Right lobe of liver (tissue), 6 donors: Measurements from ENCODE around the gene SPIRE1. TPM values are rescaled to one million over a fixed set of nuclear protein-coding genes. Genes with fewer than 3 reads are reported as not detected.
A peak's percentile ranks its signal among the peaks of the same experiment; 100 is the strongest.

Experiments
- ATAC-seq, 4 donors: fragments of 200-7000 bp; cut with Tn5 transposase; one replicate each; pipeline ENCODE4 v1.9.1; 2020; ENCODE audit warnings: mild to moderate bottlenecking in 4 of 4, moderate library complexity in 4 of 4
- DNase-seq, 3 donors: peaks; one replicate each; pipeline ENCODE4 v3.0.0-alpha.2; 2020
- H3K27ac ChIP-seq, 3 donors: fragments of 200-600 bp; one replicate each; pipeline ENCODE4 v1.8.0; 2022
- H3K27me3 ChIP-seq, 2 donors: fragments of 200-600 bp; one replicate each; pipeline ENCODE4 v1.8.0; 2022
- H3K36me3 ChIP-seq, 4 donors: fragments of 200-600 bp; sonication (generic) in 1 of 4; one replicate each; pipeline versions ENCODE4 v1.5.1 to v1.8.0; 2017 to 2022; ENCODE audit warnings: control low read depth in 1 of 4
- H3K4me1 ChIP-seq, 4 donors: fragments of 200-600 bp; sonication (generic) in 1 of 4; one replicate each; pipeline versions ENCODE4 v1.5.1 to v1.8.0; 2017 to 2022; ENCODE audit warnings: control low read depth in 1 of 4
- H3K4me3 ChIP-seq, 3 donors: fragments of 200-600 bp; one replicate each; pipeline ENCODE4 v1.8.0; 2022
- H3K9me3 ChIP-seq, 4 donors: fragments of 200-600 bp; sonication (generic) in 1 of 4; one replicate each; pipeline versions ENCODE4 v1.5.1 to v1.8.0; 2017 to 2022; ENCODE audit warnings: control low read depth in 1 of 4
- CTCF ChIP-seq, 4 donors: fragments of 200-600 bp in 3 of 4; fragments of 450-650 bp in 1 of 4; IDR thresholded peaks; one replicate each; pipeline versions ENCODE4 v1.5.1 to v1.8.0; 2016 to 2022; ENCODE audit warnings: antibody characterized with exemption in 4 of 4, mild to moderate bottlenecking in 2 of 4
- POLR2A ChIP-seq: fragments of 450-650 bp; IDR thresholded peaks from one replicate; pipeline ENCODE4 v1.6.1; 2017; ENCODE audit warnings: antibody characterized with exemption, mild to moderate bottlenecking
- WGBS: methylation state at CpG from one replicate; pipeline ENCODE4 v1.1.6; 2018; ENCODE audit warnings: low coverage, low lambda C conversion rate; ENCODE audit not compliant: insufficient coverage; ENCODE audit errors: missing lambda C conversion rate; 5-methylcytosine and 5-hydroxymethylcytosine counted together
- intact Hi-C, 2 donors: fragments of 100-400 bp; cut with DNase I; formaldehyde crosslinking; loops; one replicate each; pipeline versions ENCODE4 v1.11.2 to v1.14.1; 2022
- long read RNA-seq: library from polyadenylated mRNA; unstranded; transcript quantifications from one replicate; pipeline ENCODE4 v2.0.0, GENCODE V29; 2019
- total RNA-seq, 6 experiments: library from RNA; depleted of rRNA in 2 of 6; stranded (reverse); fragments of >200 nt in 2 of 6; fragmentation: NEBNext Ultra II Directional in 3 of 6; extraction: Animal tissue kit (Norgen Biotek cat#: 25700) in 3 of 6; gene quantifications; one replicate each; pipeline versions ENCODE4 v1.1.0 to v1.2.4, GENCODE V29; 2016 to 2023
- donor health status: DM: no; HTN: yes; CAD: no.
- donor health status: DM: no; HTN: no; CAD: no.
- donor health status: DM: no; HTN: no; CAD: no.
- donor health status: DM: no; HTN: yes; CAD: no.
- donor health status: DM: no; HTN: yes; CAD: no.

Gene SPIRE1
- total RNA-seq, result 10 to 100 TPM in 3 of 6 experiments, 1 to 10 TPM in 3; 2.2 to 19.1 (median 7.9) TPM
- long read RNA-seq, partial matches to known transcripts, result 0 of 1 reads
- long read RNA-seq, other reads (novel, unspliced or antisense), result 1 of 1 reads

DNA sequence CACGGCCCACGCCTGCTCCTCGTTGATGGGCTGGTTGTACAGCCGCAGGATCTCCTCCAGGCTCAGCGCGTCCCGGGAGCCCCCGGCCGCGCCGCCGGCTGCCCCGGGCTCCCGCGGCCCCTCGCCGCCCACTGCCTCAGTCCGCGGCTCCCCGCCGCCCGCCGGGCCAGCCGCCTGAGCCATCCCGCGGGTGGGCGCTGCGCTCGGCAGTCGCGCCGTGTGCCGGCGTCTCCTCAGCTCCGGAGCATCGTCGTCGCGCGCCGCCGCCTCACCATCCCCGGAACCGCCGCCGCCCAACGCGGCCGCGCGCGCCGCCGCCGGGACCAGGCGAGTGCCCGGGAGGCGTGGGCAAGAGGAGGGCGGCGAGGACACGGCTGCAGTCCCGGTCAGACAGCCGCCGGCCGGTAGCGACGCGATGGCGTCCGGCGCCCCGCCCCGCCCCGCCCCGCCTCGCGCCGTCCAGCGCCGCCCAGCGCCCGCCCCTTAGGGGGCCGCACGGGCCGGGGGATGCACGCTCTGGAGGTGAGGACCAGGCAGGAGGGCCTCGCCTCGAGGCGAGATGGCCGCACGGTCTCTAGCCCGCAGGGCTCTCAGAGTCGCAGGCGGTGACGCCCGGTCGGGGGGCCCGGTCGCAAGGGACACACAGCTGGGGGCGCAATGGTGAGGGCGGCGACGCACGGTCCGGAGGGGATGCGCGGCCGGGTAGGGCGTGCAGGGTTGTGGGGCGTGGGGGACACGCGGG is at the start of gene SPIRE1:
TSS of gene SPIRE1 (minus strand) at position 424 of the 742 bp plus-strand sequence. CDS start at position 183, 241 bp downstream.
- no peaks in the 10 kb centered on the region for H3K36me3 ChIP-seq
- peaks cover 0 to 5% (median 0%) of the 10 kb centered on the region in 4 donors for H3K4me1 ChIP-seq
- H3K27ac ChIP-seq, result peak within 1 kb of the TSS; percentile 67 to 91 (median 83)
- no peaks in the 10 kb centered on the region for H3K9me3 ChIP-seq
- intact Hi-C loops, result no loop called here
- ATAC-seq (peak; percentile 80 to 91 (median 86)), DNase-seq (peak; percentile 82 to 85 (median 82))
- peak within 1 kb of the TSS; percentile 56 to 74 (median 60) for H3K4me3 ChIP-seq
- TF ChIP-seq CTCF (IDR thresholded peaks at IDR 0.05) (no peak), POLR2A (peak; percentile 46)
- H3K27me3 ChIP-seq, result peaks cover 0 to 11% of the 10 kb centered on the region in 2 donors
- WGBS, result 8% methylated on average over 8 of the region's 112 CpGs

- H3K27me3 ChIP-seq, result no peaks in the 10 kb centered on the region
- H3K4me3 ChIP-seq, result peak overlapping the region; percentile 92 to 96 (median 94)
- H3K9me3 ChIP-seq, result no peaks in the 10 kb centered on the region
- WGBS, result 5% methylated on average over 2 of the region's 2 CpGs
- TF ChIP-seq CTCF (IDR thresholded peaks at IDR 0.05) (no peak), POLR2A (no peak)
- H3K27ac ChIP-seq, result peak overlapping the region in 1 of 3 donors; percentile 99
- ATAC-seq, result no peak
- H3K4me1 ChIP-seq, result peaks cover 0 to 33% (median 7%) of the 10 kb centered on the region in 4 donors
- DNase-seq, result no peak
- intact Hi-C loops, result no loop called here
- H3K36me3 ChIP-seq, result peaks cover 0 to 25% (median 10%) of the 10 kb centered on the region in 4 donors
Observed at GRCh38 chr18:12703664-12704063, 45.8 kb upstream of the SPIRE1 start.

GRCh38 chr18:12703096-12703567 is 45.2 kb upstream of the SPIRE1 start:
- ATAC-seq (peak; percentile 57 to 71 (median 62)), DNase-seq (no peak)
- intact Hi-C loops, result no loop called here
- peak overlapping the region; percentile 98 to 99 (median 99) for H3K27ac ChIP-seq
- under 1% methylated on average over 22 of the region's 28 CpGs for WGBS
- TF ChIP-seq CTCF (IDR thresholded peaks at IDR 0.05) (no peak), POLR2A (no peak)
- no peaks in the 10 kb centered on the region for H3K9me3 ChIP-seq
- H3K4me3 ChIP-seq, result peak overlapping the region; percentile 92 to 96 (median 94)
- H3K36me3 ChIP-seq, result peaks cover 0 to 22% (median 8%) of the 10 kb centered on the region in 4 donors
- H3K4me1 ChIP-seq, result peaks cover 0 to 33% (median 7%) of the 10 kb centered on the region in 4 donors
- H3K27me3 ChIP-seq, result no peaks in the 10 kb centered on the region

DNA sequence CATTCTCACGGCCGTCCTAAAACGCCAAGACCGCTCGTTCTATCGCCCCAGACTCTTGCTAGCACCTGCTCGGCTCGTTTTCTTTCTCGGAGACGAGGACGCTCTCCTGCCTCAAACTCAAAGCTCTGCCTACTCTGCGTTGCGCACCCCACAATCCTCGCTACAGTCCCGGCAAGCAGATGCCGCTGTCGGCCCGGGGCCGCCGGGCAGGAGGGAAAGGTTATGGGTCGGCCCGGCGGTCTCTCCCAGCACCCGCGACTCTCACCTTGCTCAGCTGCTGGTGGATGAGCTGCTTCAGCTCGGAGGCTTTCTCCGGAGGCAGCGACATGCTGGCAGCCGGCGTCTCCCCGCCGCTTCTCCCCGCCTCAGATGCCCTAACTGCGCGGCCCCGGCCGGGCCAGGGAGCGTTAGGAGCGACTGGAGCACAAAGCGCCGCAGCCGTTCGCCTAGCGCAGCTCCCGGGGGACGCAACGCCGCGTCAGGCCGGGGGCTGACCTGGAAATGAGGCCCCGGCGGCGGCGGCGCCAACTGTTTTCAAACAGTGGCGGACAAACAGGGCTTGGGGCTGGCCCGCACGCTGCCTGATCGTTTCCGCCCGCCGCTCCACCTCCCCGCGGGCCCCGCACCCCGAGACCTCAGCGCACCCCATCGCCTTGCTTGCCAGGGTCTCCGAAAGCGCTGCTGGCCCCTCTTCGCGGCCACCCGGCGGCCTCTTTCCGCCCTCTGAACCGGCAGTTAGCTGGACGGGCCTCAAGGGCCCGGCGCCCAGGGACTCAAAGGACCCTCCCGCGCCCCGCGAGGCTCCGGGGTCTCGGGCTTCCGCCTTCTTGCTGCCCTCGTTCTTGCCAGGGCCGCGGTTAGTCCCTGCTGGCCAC is 44.6 kb upstream of the SPIRE1 start, which contains the start of the genes CEP76 and PSMG2:
TSS of gene CEP76 (minus strand) at position 503 of the 875 bp plus-strand sequence. CDS start at position 328, 175 bp downstream.
TSS of gene PSMG2 (plus strand) at position 822 of the 875 bp plus-strand sequence. CDS start 66 bp downstream, outside the sequence.
- ATAC-seq (peak; percentile 92 to 96 (median 94)), DNase-seq (peak; percentile 90 to 92 (median 92))
- Histone ChIP-seq H3K4me3 (peak within 1 kb of the TSS; percentile 92 to 96 (median 94)), H3K27ac (peak within 1 kb of the TSS; percentile 98 to 99 (median 99)), H3K36me3 (peaks cover 0 to 15% (median 3%) of the 10 kb centered on the region in 4 donors), H3K4me1 (peaks cover 0 to 33% (median 7%) of the 10 kb centered on the region in 4 donors), H3K9me3 (no peaks in the 10 kb centered on the region), H3K27me3 (no peaks in the 10 kb centered on the region)
- TF ChIP-seq CTCF (IDR thresholded peaks at IDR 0.05) (no peak), POLR2A (peak; percentile 88)
- intact Hi-C loops, result no loop called here
- WGBS, result 0% methylated on average over 19 of the region's 89 CpGs
